GM23248 (cell line): ENCODE results near the gene NCBP3. TPM values are rescaled to one million over a fixed set of nuclear protein-coding genes. Genes with fewer than 3 reads are reported as not detected.

ENCODE experiments used
- DNase-seq: peaks from one replicate; pipeline ENCODE4 v3.0.0-alpha.2; 2015
- H2AFZ ChIP-seq: fragments of 200-600 bp; sonication (generic); 2 replicates; pipeline ENCODE4 v1.6.1; 2016; ENCODE audit warnings: antibody characterized with exemption
- H3F3A ChIP-seq: fragments of 200-600 bp; sonication (generic); 2 replicates; pipeline ENCODE4 v1.6.1; 2016; ENCODE audit warnings: mild to moderate bottlenecking, antibody characterized with exemption, mixed run types; ENCODE audit not compliant: insufficient read depth
- H3K27ac ChIP-seq: fragments of 200-600 bp; sonication (generic); 2 replicates; pipeline ENCODE4 v1.5.1; 2016; ENCODE audit warnings: mild to moderate bottlenecking
- H3K27me3 ChIP-seq: fragments of 200-600 bp; sonication (generic); replicated peaks from 2 replicates; pipeline ENCODE4 v1.6.1; 2016; ENCODE audit warnings: mild to moderate bottlenecking; ENCODE audit not compliant: insufficient read depth
- H3K36me3 ChIP-seq: fragments of 200-600 bp; sonication (generic); 2 replicates; pipeline ENCODE4 v1.6.1; 2016; ENCODE audit warnings: low read depth, mild to moderate bottlenecking
- H3K4me1 ChIP-seq: fragments of 200-600 bp; sonication (generic); 2 replicates; pipeline ENCODE4 v1.6.1; 2016; ENCODE audit warnings: mild to moderate bottlenecking; ENCODE audit not compliant: insufficient read depth
- H3K4me2 ChIP-seq: fragments of 200-600 bp; sonication (generic); one replicate; pipeline ENCODE4 v1.6.1; 2016; ENCODE audit warnings: mild to moderate bottlenecking; ENCODE audit not compliant: unreplicated experiment
- H3K4me3 ChIP-seq: fragments of 200-600 bp; sonication (generic); 2 replicates; pipeline ENCODE4 v1.5.1; 2016; ENCODE audit warnings: mild to moderate bottlenecking
- H3K79me2 ChIP-seq: fragments of 200-600 bp; sonication (generic); 2 replicates; pipeline ENCODE4 v1.6.1; 2016; ENCODE audit warnings: mild to moderate bottlenecking; ENCODE audit not compliant: insufficient read depth
- H3K9ac ChIP-seq: fragments of 200-600 bp; sonication (generic); 2 replicates; pipeline ENCODE4 v1.6.1; 2016; ENCODE audit warnings: mild to moderate bottlenecking
- H3K9me2 ChIP-seq: fragments of 200-600 bp; sonication (generic); 2 replicates; pipeline ENCODE4 v1.6.1; 2016; ENCODE audit warnings: mixed run types, mild to moderate bottlenecking, moderate library complexity; ENCODE audit not compliant: insufficient read depth
- H3K9me3 ChIP-seq: fragments of 200-600 bp; sonication (generic); one replicate; pipeline ENCODE4 v1.6.1; 2017; ENCODE audit warnings: low read depth
- H4K20me1 ChIP-seq: fragments of 200-600 bp; sonication (generic); 2 replicates; pipeline ENCODE4 v1.6.0; 2016; ENCODE audit not compliant: insufficient read depth
- EZH2 ChIP-seq: fragments of 200-600 bp; sonication (generic); IDR thresholded peaks from 2 replicates; pipeline ENCODE4 v1.6.1; 2018; ENCODE audit warnings: antibody characterized with exemption, mild to moderate bottlenecking; ENCODE audit not compliant: insufficient read depth, poor library complexity, severe bottlenecking
- EZH2phosphoT487 ChIP-seq: fragments of 200-600 bp; sonication (generic); IDR thresholded peaks from 2 replicates; pipeline ENCODE4 v1.6.1; 2018; ENCODE audit warnings: antibody characterized with exemption, moderate library complexity, mild to moderate bottlenecking, low read depth; ENCODE audit not compliant: insufficient read depth
- WGBS, 2 experiments: methylation state at CpG; one replicate each; pipeline ENCODE4 v1.1.6; 2015 to 2017; ENCODE audit warnings: low lambda C conversion rate in 2 of 2, low coverage in 1 of 2; ENCODE audit errors: missing lambda C conversion rate in 2 of 2; 5-methylcytosine and 5-hydroxymethylcytosine counted together
- in situ Hi-C: fragments of 300-500 bp; cut with MboI; formaldehyde crosslinking; loops from 2 replicates; pipeline ENCODE4 v1.15.0; 2020
- polyA plus RNA-seq: library from polyadenylated mRNA; unstranded; fragments of >200 nt; fragmentation: Nextera tagmentation; extraction: Ambion mirVana; gene quantifications from 2 replicates; pipeline ENCODE4 v1.2.1, GENCODE V29; 2016
- total RNA-seq: library from RNA; depleted of rRNA; stranded (reverse); fragments of >200 nt; shearing (Covaris generic); gene quantifications from 2 replicates; pipeline ENCODE4 v1.2.3, GENCODE V29; 2014

Gene NCBP3
- total and polyA plus RNA-seq, 2 experiments from 2014 or later = 16.6 to 20.1 TPM

DNA sequence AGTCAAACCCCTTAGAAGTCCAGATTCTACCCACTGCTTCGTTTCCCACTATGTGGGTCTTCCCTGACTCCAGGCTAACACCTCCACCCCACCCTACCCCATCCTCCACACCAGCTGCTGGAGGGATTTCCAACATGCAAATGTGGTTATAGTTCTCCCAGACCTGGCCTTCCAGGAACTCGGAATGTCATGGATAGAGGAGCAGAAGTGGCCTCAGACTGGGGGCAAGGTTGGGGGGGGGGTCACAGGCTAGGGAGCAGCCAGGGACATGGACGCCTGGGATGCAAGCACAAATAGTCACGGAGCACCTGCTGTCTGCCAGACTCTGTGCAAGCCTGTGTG is 44.8 kb upstream of the NCBP3 start:
- Histone ChIP-seq H3K27ac (peak overlapping the region; percentile 96), H3K4me2 (peak overlapping the region; percentile 19), H3K36me3 (no peaks in the 10 kb centered on the region), H3K9me2 (no peaks in the 10 kb centered on the region), H4K20me1 (no peaks in the 10 kb centered on the region), H3K4me1 (peaks cover 43% of the 10 kb centered on the region), H3K9ac (peak overlapping the region; percentile 79), H3K79me2 (peaks cover 17% of the 10 kb centered on the region), H3K27me3 (no peaks in the 10 kb centered on the region), H3K4me3 (peak overlapping the region; percentile 44), H3F3A (peaks cover 33% of the 10 kb centered on the region), H2AFZ (no peak overlapping the region), H3K9me3 (no peaks in the 10 kb centered on the region)
- TF ChIP-seq EZH2 = no peak
- no peak for TF ChIP-seq EZH2phosphoT487
- DNase-seq = no peak
- in situ Hi-C loops = no loop called here
- WGBS, 2 experiments = 41 to 44% methylated on average over 4 of the region's 4 CpGs

DNA sequence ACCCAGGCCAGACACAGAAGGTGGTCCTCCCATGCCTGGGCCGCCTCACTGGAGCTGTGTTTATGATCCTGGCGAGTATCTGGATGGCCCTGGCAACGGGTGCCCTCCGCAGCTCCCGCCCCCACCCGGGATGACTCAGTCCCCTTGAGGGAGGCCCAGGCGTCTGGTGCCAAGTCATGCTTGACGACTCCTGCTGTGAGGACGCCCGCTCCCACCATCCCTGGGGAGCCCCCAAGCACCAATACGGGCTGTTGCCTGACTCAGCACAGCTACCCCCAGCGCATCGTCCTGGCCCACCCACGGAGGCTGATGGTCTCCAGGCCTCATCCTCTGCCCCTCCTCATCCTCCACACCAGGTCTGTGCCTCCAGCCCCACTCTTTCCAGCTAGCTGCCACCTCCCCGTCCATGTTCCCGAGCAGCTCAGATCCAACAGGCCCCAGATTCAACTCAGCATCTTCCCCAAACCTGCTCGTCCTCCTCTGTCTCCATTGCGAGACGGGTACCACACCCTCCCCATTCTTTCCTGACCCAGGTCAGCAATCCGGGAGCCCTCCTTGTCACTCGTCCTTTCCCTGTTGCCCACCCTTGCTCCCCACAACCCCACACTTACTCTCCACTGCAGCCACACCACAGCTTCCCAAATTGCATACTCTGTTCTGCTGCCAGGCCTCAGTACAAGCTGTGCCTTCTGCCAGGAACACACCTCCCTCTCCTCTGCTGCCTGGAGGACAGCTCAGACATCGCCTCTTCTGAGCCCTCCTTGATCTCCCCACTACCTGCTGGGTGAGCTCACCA is 44.2 kb upstream of the NCBP3 start:
- WGBS, 2 experiments = 6 to 9% methylated on average over 19 to 22 of the region's 22 CpGs
- peaks cover 33% of the 10 kb centered on the region for H3F3A ChIP-seq

DNA sequence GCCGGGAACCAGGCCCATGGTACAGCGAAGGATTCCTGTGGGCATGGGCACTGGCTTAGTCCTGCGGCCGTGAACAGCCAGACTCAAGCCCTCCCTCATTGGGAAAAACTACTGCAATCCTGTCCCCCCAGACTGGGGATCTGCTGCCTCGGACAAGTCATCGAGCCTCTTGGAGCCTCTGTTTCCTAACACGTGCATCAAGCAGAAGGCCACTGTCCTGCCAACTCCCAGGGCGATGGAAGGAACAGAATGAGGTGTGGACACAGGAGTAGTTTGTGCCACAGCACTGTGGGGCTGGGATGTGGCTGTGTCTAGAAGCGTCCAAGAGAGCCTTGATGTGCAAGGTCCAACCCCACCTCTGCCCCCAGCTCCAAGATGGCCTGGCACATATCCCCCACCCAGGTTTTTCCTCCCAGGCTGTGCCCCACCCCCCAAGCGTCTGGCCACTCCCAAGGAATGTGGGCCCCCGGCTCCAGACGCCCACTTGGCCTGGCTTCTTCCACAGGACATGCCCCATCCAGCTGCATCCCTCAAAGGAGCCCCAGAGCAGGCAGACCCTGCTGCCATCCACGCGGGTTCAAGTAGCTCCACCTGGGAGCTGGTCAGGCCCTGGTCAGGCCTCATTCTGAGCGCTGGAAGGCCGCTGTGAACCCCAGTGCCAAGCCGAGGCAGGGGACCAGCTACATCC is 43.4 kb upstream of the NCBP3 start:
- peaks cover 47% of the 10 kb centered on the region for H3K4me1 ChIP-seq
- peak overlapping the region; percentile 35 for H3K4me2 ChIP-seq
- no peaks in the 10 kb centered on the region for H4K20me1 ChIP-seq
- peak overlapping the region; percentile 96 for H3K27ac ChIP-seq
- peaks cover 33% of the 10 kb centered on the region for H3F3A ChIP-seq
- H3K9me3 ChIP-seq = no peaks in the 10 kb centered on the region
- H3K9me2 ChIP-seq = no peaks in the 10 kb centered on the region
- H3K79me2 ChIP-seq = peaks cover 17% of the 10 kb centered on the region
- H3K36me3 ChIP-seq = no peaks in the 10 kb centered on the region
- H2AFZ ChIP-seq = no peak overlapping the region
- TF ChIP-seq EZH2 (no peak), EZH2phosphoT487 (no peak)
- WGBS, 2 experiments = 53 to 56% methylated on average over 17 of the region's 17 CpGs
- H3K4me3 ChIP-seq = no peak overlapping the region
- H3K9ac ChIP-seq = peak overlapping the region; percentile 79
- in situ Hi-C loops = no loop called here
- no peaks in the 10 kb centered on the region for H3K27me3 ChIP-seq
- DNase-seq = peak; percentile 31

More for the DNA sequence above, 44.2 kb upstream of the NCBP3 start:
- Histone ChIP-seq H3K79me2 (peaks cover 17% of the 10 kb centered on the region), H3K36me3 (no peaks in the 10 kb centered on the region), H3K9me3 (no peaks in the 10 kb centered on the region), H4K20me1 (no peaks in the 10 kb centered on the region), H3K27ac (peak overlapping the region; percentile 96), H3K4me3 (peak overlapping the region; percentile 44), H3K27me3 (no peaks in the 10 kb centered on the region), H3K9ac (peak overlapping the region; percentile 79), H3K4me1 (peaks cover 47% of the 10 kb centered on the region), H3K9me2 (no peaks in the 10 kb centered on the region), H3K4me2 (peak overlapping the region; percentile 35), H2AFZ (0 out of 2 replicates have a peak overlapping the region, but pooled peaks have one; percentile 4)
- DNase-seq = peak; percentile 98
- in situ Hi-C loops = no loop called here
- TF ChIP-seq EZH2 (no peak), EZH2phosphoT487 (no peak)

DNA sequence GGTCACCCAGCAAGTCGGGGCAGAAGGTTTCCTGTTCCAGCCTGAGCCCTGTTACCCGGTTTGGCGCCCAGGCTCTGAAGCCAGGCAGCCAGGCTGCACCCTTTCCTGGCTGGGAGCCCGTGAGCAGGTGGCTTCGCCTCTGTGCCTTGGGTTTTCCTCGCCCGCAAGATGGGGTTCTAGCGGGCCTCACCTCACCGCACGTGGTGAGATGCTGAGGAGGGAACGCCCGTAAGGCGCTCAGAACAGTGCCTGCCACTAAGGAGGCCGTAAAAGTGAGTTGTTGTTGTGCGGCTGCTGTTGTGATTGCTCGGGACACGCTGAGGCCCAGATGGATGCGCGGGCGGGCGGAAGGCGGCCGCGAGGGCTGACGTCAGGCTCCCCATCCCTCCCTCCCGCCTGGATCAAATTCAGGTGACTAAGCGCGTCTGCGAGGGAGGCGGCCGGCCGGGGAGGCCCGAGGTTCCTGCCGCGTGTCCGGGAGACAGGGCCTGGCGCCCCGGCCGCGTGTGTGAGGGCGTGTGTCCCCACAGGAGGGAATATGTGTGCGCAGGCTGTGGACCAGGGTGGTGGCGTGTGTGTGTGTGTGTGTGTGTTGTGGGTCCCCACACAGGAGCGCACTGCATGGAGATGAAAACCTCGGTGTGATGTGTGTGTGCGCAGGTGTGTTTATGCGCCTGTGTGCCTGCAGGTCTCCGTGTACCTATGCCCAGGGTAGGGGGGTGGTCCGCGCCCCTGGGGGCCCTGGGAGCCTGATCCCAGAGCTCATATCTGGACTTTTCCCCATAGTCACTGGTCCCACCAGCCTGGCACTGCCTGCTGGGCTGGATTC is 42.5 kb upstream of the NCBP3 start:
- Histone ChIP-seq H2AFZ (peak overlapping the region; percentile 54), H3K4me2 (peak overlapping the region; percentile 31)
- WGBS, 2 experiments = 11 to 15% methylated on average over 35 to 50 of the region's 50 CpGs

More for the DNA sequence above, 42.5 kb upstream of the NCBP3 start:
- Histone ChIP-seq H3K9me3 (no peaks in the 10 kb centered on the region), H3K36me3 (no peaks in the 10 kb centered on the region), H3F3A (peaks cover 33% of the 10 kb centered on the region), H3K79me2 (peaks cover 17% of the 10 kb centered on the region), H4K20me1 (no peaks in the 10 kb centered on the region), H3K9me2 (no peaks in the 10 kb centered on the region), H3K27ac (peak overlapping the region; percentile 96), H3K4me1 (peaks cover 47% of the 10 kb centered on the region), H3K9ac (peak overlapping the region; percentile 79), H3K27me3 (no peaks in the 10 kb centered on the region), H3K4me3 (0 out of 2 replicates have a peak overlapping the region, but pooled peaks have one; percentile 6)
- in situ Hi-C loops = no loop called here
- TF ChIP-seq EZH2 = no peak
- no peak for TF ChIP-seq EZH2phosphoT487
- peak; percentile 99 for DNase-seq
